IMR-90 (cell line): ENCODE measurements around the gene PYGB. TPM values are rescaled to one million over a fixed set of nuclear protein-coding genes. Genes with fewer than 3 reads are reported as not detected.

ENCODE experiments used
- ATAC-seq: fragments of 200-7000 bp; cut with Tn5 transposase; 2 replicates; pipeline ENCODE4 v1.9.1; 2020; ENCODE audit warnings: low read depth, mild to moderate bottlenecking, moderate library complexity
- BruUV-seq: library from RNA; stranded (reverse); fragments of 400-500 nt; replicated peaks from 2 replicates; lab custom pipeline; 2021; lab: Mats Ljungman, UMichigan
- CTCF ChIA-PET: fragments of 300-600 bp; formaldehyde crosslinking; extraction: SDS; loops from one replicate; lab custom pipeline; 2021; ENCODE audit warnings: antibody characterized with exemption; lab: Yijun Ruan, JAX
- POLR2A ChIA-PET: fragments of 300-600 bp; sonication (Branson Sonifier 250); formaldehyde crosslinking; loops from one replicate; lab custom pipeline; 2022; ENCODE audit warnings: antibody characterized with exemption; ENCODE audit not compliant: unreplicated experiment; lab: Charles Lee
- DNase-seq: peaks from one replicate; pipeline ENCODE4 v3.0.0; 2013
- H2AFZ ChIP-seq: replicated peaks from 2 replicates; pipeline ENCODE3; 2013; ENCODE audit warnings: low read length, mild to moderate bottlenecking; ENCODE audit not compliant: poor library complexity
- H2AK5ac ChIP-seq: 2 replicates; pipeline ENCODE4 v1.6.1; 2013; ENCODE audit warnings: low read depth, low read length, inconsistent platforms
- H2AK9ac ChIP-seq: replicated peaks from 2 replicates; pipeline ENCODE3; 2013; ENCODE audit warnings: mild to moderate bottlenecking, low read depth, low read length, moderate library complexity; ENCODE audit not compliant: poor library complexity
- H2BK120ac ChIP-seq: 2 replicates; pipeline ENCODE4 v1.6.1; 2013; ENCODE audit warnings: low read depth, low read length, inconsistent platforms
- H2BK15ac ChIP-seq: 3 replicates; pipeline ENCODE4 v1.6.1; 2013; ENCODE audit warnings: low read depth, low read length, inconsistent platforms
- H2BK20ac ChIP-seq: 2 replicates; pipeline ENCODE4 v1.6.1; 2013; ENCODE audit warnings: low read depth, mild to moderate bottlenecking, inconsistent platforms, low read length, moderate library complexity
- H2BK5ac ChIP-seq: 2 replicates; pipeline ENCODE4 v1.6.1; 2013; ENCODE audit warnings: mild to moderate bottlenecking, low read depth, low read length, inconsistent platforms; ENCODE audit not compliant: poor library complexity, severe bottlenecking
- H3K14ac ChIP-seq: replicated peaks from 2 replicates; pipeline ENCODE4 v1.6.1; 2013; ENCODE audit warnings: low read depth, low read length, inconsistent platforms
- H3K18ac ChIP-seq: 2 replicates; pipeline ENCODE4 v1.6.1; 2013; ENCODE audit warnings: low read depth, low read length, control low read depth
- H3K23ac ChIP-seq: 2 replicates; pipeline ENCODE4 v1.6.1; 2013; ENCODE audit warnings: low read depth, low read length, inconsistent platforms
- H3K27ac ChIP-seq: 2 replicates; pipeline ENCODE4 v1.5.1; 2013; ENCODE audit warnings: mild to moderate bottlenecking, control low read depth, low read length; ENCODE audit not compliant: insufficient read depth
- H3K27me3 ChIP-seq: 2 replicates; pipeline ENCODE4 v1.6.1; 2013; ENCODE audit warnings: low read length; ENCODE audit not compliant: control insufficient read depth, insufficient read depth
- H3K36me3 ChIP-seq: 2 replicates; pipeline ENCODE4 v1.6.1; 2013; ENCODE audit warnings: low read length, mixed read lengths; ENCODE audit not compliant: control insufficient read depth, insufficient read depth
- H3K4ac ChIP-seq: 2 replicates; pipeline ENCODE4 v1.6.1; 2013; ENCODE audit warnings: low read depth, low read length, inconsistent platforms
- H3K4me1 ChIP-seq: 2 replicates; pipeline ENCODE4 v1.6.1; 2013; ENCODE audit warnings: low read length, mixed read lengths; ENCODE audit not compliant: control insufficient read depth, insufficient read depth
- H3K4me2 ChIP-seq: 2 replicates; pipeline ENCODE4 v1.6.1; 2013; ENCODE audit warnings: low read depth, mild to moderate bottlenecking, control low read depth, low read length, moderate library complexity
- H3K4me3 ChIP-seq: 2 replicates; pipeline ENCODE4 v1.5.1; 2013; ENCODE audit warnings: low read depth, mild to moderate bottlenecking, control low read depth, low read length, moderate library complexity; ENCODE audit not compliant: insufficient read depth
- H3K56ac ChIP-seq: 2 replicates; pipeline ENCODE4 v1.6.1; 2013; ENCODE audit warnings: low read length, inconsistent platforms; ENCODE audit not compliant: insufficient read depth; ENCODE audit errors: extremely low read depth
- H3K79me1 ChIP-seq, 2 experiments: 2 replicates each; pipeline ENCODE4 v1.6.1; 2013; ENCODE audit warnings: low read length in 2 of 2, inconsistent platforms in 1 of 2, low read depth in 1 of 2
- H3K9ac ChIP-seq: 2 replicates; pipeline ENCODE4 v1.6.1; 2013; ENCODE audit warnings: low read depth, low read length, control low read depth
- H3K9me1 ChIP-seq: 2 replicates; pipeline ENCODE4 v1.6.1; 2013; ENCODE audit warnings: low read length, inconsistent platforms; ENCODE audit not compliant: insufficient read depth
- H3K9me3 ChIP-seq: 2 replicates; pipeline ENCODE4 v1.6.1; 2013; ENCODE audit warnings: low read length; ENCODE audit not compliant: control insufficient read depth, insufficient read depth
- H4K20me1 ChIP-seq: 2 replicates; pipeline ENCODE4 v1.6.1; 2013; ENCODE audit warnings: low read length, inconsistent platforms; ENCODE audit not compliant: insufficient read depth
- H4K5ac ChIP-seq: 2 replicates; pipeline ENCODE4 v1.6.1; 2013; ENCODE audit warnings: mild to moderate bottlenecking, low read depth, low read length, control low read depth
- H4K8ac ChIP-seq, 2 experiments: 2 replicates each; pipeline ENCODE4 v1.6.1; 2013; ENCODE audit warnings: low read depth in 2 of 2, low read length in 2 of 2, control low read depth in 1 of 2, inconsistent platforms in 1 of 2
- H4K91ac ChIP-seq: 2 replicates; pipeline ENCODE4 v1.6.1; 2013; ENCODE audit warnings: low read depth, low read length, inconsistent platforms; ENCODE audit not compliant: insufficient read depth
- BHLHE40 ChIP-seq: fragments of 150-350 bp; IDR thresholded peaks from 2 replicates; pipeline ENCODE4 v1.6.1; 2016; ENCODE audit warnings: mild to moderate bottlenecking, low read depth, low read length
- CEBPB ChIP-seq: IDR thresholded peaks from 2 replicates; pipeline ENCODE4 v1.6.1; 2012; ENCODE audit warnings: low read depth, low read length, improper control_type of control experiment
- CHD1 ChIP-seq: IDR thresholded peaks from 2 replicates; pipeline ENCODE4 v1.6.1; 2012; ENCODE audit warnings: low read depth, low read length, improper control_type of control experiment
- CTCF ChIP-seq: conservative IDR thresholded peaks from 2 replicates; pipeline ENCODE4 v1.5.1; 2012; ENCODE audit warnings: mild to moderate bottlenecking, low read depth, low read length, improper control_type of control experiment
- MAZ ChIP-seq: IDR thresholded peaks from 2 replicates; pipeline ENCODE4 v1.6.1; 2012; ENCODE audit warnings: low read depth, mild to moderate bottlenecking, low read length, improper control_type of control experiment, moderate library complexity, borderline replicate concordance
- MXI1 ChIP-seq: IDR thresholded peaks from 2 replicates; pipeline ENCODE4 v1.6.1; 2012; ENCODE audit warnings: low read depth, mild to moderate bottlenecking, low read length, moderate library complexity, borderline replicate concordance
- NFE2L2 ChIP-seq: fragments of 150-350 bp; IDR thresholded peaks from 2 replicates; pipeline ENCODE4 v1.6.1; 2016; ENCODE audit warnings: low read depth, mild to moderate bottlenecking, low read length
- POLR2A ChIP-seq: IDR thresholded peaks from 2 replicates; pipeline ENCODE4 v1.6.1; 2012; ENCODE audit warnings: mild to moderate bottlenecking, low read depth, low read length
- RAD21 ChIP-seq: IDR thresholded peaks from 2 replicates; pipeline ENCODE4 v1.6.1; 2012; ENCODE audit warnings: low read length, improper control_type of control experiment
- RCOR1 ChIP-seq: IDR thresholded peaks from 2 replicates; pipeline ENCODE4 v1.6.1; 2012; ENCODE audit warnings: mild to moderate bottlenecking, low read length, improper control_type of control experiment; ENCODE audit not compliant: insufficient replicate concordance
- RFX5 ChIP-seq: IDR thresholded peaks from 2 replicates; pipeline ENCODE4 v1.8.0; 2012; ENCODE audit warnings: low read depth, mild to moderate bottlenecking, low read length, moderate library complexity
- SMC3 ChIP-seq: fragments of 150-350 bp; IDR thresholded peaks from 2 replicates; pipeline ENCODE4 v1.6.1; 2016; ENCODE audit warnings: low read depth, mild to moderate bottlenecking, antibody characterized with exemption, low read length, moderate library complexity
- WGBS, 2 experiments: methylation state at CpG; one replicate each; pipeline versions ENCODE4 v1.1.5 to v1.1.7; 2013; ENCODE audit warnings: missing lambda C conversion rate in 2 of 2; ENCODE audit not compliant: insufficient read length in 1 of 2; ENCODE audit errors: extremely low coverage in 2 of 2; 5-methylcytosine and 5-hydroxymethylcytosine counted together
- dilution Hi-C: fragments of 300-500 bp; cut with HindIII; formaldehyde crosslinking; loops from one replicate; pipeline ENCODE4 v1.14.3; 2018; ENCODE audit warnings: low sequenced_read_pairs; ENCODE audit not compliant: unreplicated experiment
- in situ Hi-C: fragments of 300-500 bp; cut with MboI; formaldehyde crosslinking; loops from 3 replicates; pipeline ENCODE4 v1.14.3; 2019; ENCODE audit warnings: low sequenced_read_pairs, inconsistent platforms, mixed read lengths
- intact Hi-C: fragments of 100-400 bp; cut with micrococcal nuclease; formaldehyde crosslinking; loops from 2 replicates; pipeline ENCODE4 v1.10.0; 2022
- polyA plus RNA-seq, 3 experiments: library from polyadenylated mRNA; depleted of rRNA; stranded (reverse); fragments of >200 nt; gene quantifications; 2 replicates each; pipeline ENCODE4 v1.2.3, GENCODE V29; 2012; ENCODE audit warnings: low replicate concordance in 1 of 3
- total RNA-seq: library from RNA; depleted of rRNA; stranded (reverse); fragments of >200 nt; gene quantifications from 2 replicates; pipeline ENCODE4 v1.2.3, GENCODE V29; 2012
- TF ChIP-seq, protein P1 (sequence below): fragments of 150-350 bp; IDR thresholded peaks from 2 replicates; pipeline ENCODE4 v1.6.1; 2017; ENCODE audit warnings: mild to moderate bottlenecking, antibody characterized with exemption, low read length, low read depth
- TF ChIP-seq, protein P2 (sequence below): fragments of 150-350 bp; IDR thresholded peaks from 2 replicates; pipeline ENCODE4 v1.6.1; 2016; ENCODE audit warnings: low read depth, mild to moderate bottlenecking, low read length, moderate library complexity, borderline replicate concordance

The PYGB gene
- total and polyA plus RNA-seq, 2 of the 4 experiments (the other 2 are of a cell fraction) = 72.4 to 83.1 TPM

- intact Hi-C loops (loop anchor here (2.0 kb wide), 1 partner anchor 26 kb away; the partner anchor contains the start of gene PYGB), dilution Hi-C loops (no loop called here), in situ Hi-C loops (no loop called here)
- peak overlapping the region; percentile 7 for H2BK5ac ChIP-seq
- ChIA-PET CTCF (interaction anchor here (1.3 kb wide), 1 partner anchor 25 kb away, joined by 6 read pairs; no protein-coding TSS in a partner anchor), POLR2A (no interaction called here)
- ATAC-seq (no peak), DNase-seq (no peak)
- H2AK5ac ChIP-seq = peak overlapping the region; percentile 90
- H2BK15ac ChIP-seq = peak overlapping the region; percentile 9; the same call in 2 of the 3 replicates
- peaks cover 0 to 11% of the 10 kb centered on the region in 2 experiments; a peak in 2 of 4 replicates for H3K79me1 ChIP-seq
- H3K4me2 ChIP-seq = no peak overlapping the region
- H3K18ac ChIP-seq = no peak overlapping the region
- H3K9ac ChIP-seq = no peak overlapping the region
- H3K23ac ChIP-seq = no peak overlapping the region
- no peak overlapping the region for H4K5ac ChIP-seq
- peak overlapping the region; percentile 0; the same call in 1 of the 2 replicates for H3K27ac ChIP-seq
- no peak overlapping the region for H3K56ac ChIP-seq
- no peaks in the 10 kb centered on the region for H3K9me3 ChIP-seq
- H3K4me1 ChIP-seq = peaks cover 10% of the 10 kb centered on the region
- peak overlapping the region; percentile 52 for H4K91ac ChIP-seq
- peaks cover 12% of the 10 kb centered on the region for H3K9me1 ChIP-seq
- H3K14ac ChIP-seq = peak overlapping the region; percentile 43; the same call in 1 of the 2 replicates
- TF ChIP-seq RFX5 = no peak
- TF ChIP-seq RAD21 = no peak
- TF ChIP-seq, protein P1, sequence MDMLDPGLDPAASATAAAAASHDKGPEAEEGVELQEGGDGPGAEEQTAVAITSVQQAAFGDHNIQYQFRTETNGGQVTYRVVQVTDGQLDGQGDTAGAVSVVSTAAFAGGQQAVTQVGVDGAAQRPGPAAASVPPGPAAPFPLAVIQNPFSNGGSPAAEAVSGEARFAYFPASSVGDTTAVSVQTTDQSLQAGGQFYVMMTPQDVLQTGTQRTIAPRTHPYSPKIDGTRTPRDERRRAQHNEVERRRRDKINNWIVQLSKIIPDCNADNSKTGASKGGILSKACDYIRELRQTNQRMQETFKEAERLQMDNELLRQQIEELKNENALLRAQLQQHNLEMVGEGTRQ = no peak
- TF ChIP-seq SMC3 = no peak
- no peak for TF ChIP-seq MAZ
- TF ChIP-seq CHD1 = no peak
- TF ChIP-seq CEBPB = no peak
- TF ChIP-seq, protein P2, sequence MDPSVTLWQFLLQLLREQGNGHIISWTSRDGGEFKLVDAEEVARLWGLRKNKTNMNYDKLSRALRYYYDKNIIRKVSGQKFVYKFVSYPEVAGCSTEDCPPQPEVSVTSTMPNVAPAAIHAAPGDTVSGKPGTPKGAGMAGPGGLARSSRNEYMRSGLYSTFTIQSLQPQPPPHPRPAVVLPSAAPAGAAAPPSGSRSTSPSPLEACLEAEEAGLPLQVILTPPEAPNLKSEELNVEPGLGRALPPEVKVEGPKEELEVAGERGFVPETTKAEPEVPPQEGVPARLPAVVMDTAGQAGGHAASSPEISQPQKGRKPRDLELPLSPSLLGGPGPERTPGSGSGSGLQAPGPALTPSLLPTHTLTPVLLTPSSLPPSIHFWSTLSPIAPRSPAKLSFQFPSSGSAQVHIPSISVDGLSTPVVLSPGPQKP = no peak
- no peak for TF ChIP-seq MXI1
- no peak for TF ChIP-seq NFE2L2
- no peak for TF ChIP-seq BHLHE40
- TF ChIP-seq POLR2A = no peak
- no peak for TF ChIP-seq CTCF
- no peak for TF ChIP-seq RCOR1
- H3K27me3 ChIP-seq = no peaks in the 10 kb centered on the region
- peak overlapping the region; percentile 83 for H2BK120ac ChIP-seq
- peak overlapping the region; percentile 83 for H2AK9ac ChIP-seq
- H2BK20ac ChIP-seq = peak overlapping the region; percentile 49; the same call in 1 of the 2 replicates
- peak overlapping the region in 1 of 2 experiments; percentile 42; a peak in 1 of 4 replicates for H4K8ac ChIP-seq
- peaks cover 18% of the 10 kb centered on the region for H3K36me3 ChIP-seq
- H3K4ac ChIP-seq = peak overlapping the region; percentile 77
- H2AFZ ChIP-seq = peak overlapping the region; percentile 75
- no peaks in the 10 kb centered on the region for H4K20me1 ChIP-seq
- no peak overlapping the region for H3K4me3 ChIP-seq
- BruUV-seq = no TSS peak
- WGBS, 2 experiments = 70% methylated on average over 7 of the region's 21 CpGs; no CpG with 5 or more reads in 1 of the 2 experiments
Measured at GRCh38 chr20:25222461-25223178, 25.3 kb upstream of the PYGB start.
